Articular chondrocyte of knee joint (primary cell): Measurements from ENCODE around the gene RPS18. TPM values are rescaled to one million over a fixed set of nuclear protein-coding genes. Genes with fewer than 3 reads are reported as not detected.

ENCODE experiments used
- total RNA-seq: library from RNA; depleted of rRNA; stranded (reverse); fragments of >200 nt; gene quantifications from 2 replicates; pipeline ENCODE4 v1.2.3, GENCODE V29; 2012

Gene RPS18
- total RNA-seq = 2,534 and 3,321 TPM in 2 replicates

DNA sequence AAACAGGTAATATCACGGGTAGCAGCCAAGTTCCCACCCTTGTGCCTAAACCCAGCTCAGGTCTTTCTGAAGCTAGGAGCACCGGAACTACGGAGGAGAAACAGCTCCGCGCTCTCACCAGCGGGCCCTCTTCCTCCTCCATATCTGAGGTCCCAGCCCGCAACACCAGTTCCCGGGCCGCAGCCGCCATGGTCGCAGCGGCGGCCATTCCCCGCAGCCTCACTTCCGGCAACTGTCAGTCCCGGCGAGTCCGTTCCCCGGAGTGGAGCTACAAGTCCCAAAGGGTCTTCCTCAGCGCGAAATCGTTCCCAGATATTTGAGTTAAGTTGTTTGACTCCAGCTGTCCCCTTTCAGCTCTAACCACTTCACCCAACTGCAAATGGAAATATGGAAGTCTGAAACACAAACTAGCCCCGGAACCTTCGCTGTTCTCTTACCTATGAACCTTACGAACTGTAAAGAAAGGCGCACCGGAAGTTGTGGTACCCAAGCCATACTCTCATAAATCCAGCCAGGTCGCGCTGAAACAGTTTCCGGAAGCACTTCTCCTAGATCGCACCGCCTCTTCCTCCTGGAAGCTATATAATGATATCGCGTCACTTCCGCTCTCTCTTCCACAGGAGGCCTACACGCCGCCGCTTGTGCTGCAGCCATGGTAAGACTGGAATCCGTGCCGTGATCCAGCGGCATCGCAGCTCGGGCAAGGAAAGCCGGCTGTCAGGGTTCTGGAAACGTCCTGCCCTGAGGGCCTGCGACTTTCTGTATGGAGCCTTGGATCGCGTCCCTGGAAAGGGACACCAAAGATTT is at the start of gene RPS18, which contains the start of gene VPS52:
TSS of gene RPS18 (plus strand) at position 608 of the 807 bp plus-strand sequence. CDS start at position 653, 45 bp downstream.
TSS of gene VPS52 (minus strand) at position 409 of the 807 bp plus-strand sequence. CDS start at position 208, 201 bp downstream.

GRCh38 chr6:33276864-33277662 is 5.2 kb downstream of the RPS18 start, which contains the start of gene B3GALT4:
Gene B3GALT4 (plus strand): TSS chr6:33277123. CDS start chr6:33277420, 297 bp downstream.

DNA sequence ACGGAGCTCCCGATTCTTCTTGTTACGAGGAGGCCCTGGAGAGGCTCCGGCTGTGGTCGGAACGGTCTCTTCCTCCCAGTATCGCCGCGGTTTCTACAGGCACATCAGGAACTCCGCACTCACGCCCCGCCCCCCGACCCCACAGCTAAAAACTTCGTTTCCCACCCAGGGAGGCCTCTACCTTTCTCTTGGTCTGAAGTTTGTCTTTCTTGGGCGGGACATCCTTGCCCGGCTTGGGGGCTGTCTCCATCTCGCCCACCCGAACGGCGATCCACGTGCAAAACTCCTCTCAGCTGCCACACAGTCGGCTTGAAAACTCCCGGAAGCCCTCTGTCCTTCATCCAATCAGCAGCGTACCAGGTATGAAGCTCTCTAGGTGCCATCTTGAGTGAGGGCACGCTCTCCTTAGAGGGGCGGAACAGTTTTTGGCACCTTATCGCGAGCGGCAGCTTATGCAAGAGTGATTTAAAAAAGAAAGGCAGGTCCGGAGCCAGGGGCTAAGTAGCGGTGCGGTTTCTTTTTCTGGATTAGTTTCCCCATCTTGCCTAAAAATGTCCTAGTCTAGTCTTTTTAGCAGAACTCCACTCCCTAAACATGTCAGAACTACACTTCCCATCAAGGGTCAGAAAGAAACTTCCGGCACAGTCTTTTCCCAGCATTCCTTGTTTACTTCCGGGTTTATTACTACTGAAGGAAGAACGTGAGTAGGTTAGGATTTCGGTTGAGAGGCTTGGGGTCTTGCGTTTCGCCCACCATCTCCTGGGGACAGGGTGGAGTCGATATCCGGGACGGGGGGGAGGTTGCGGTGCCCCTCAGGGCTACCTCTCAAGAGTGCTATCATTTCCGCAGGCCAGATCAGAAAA is 17.3 kb downstream of the RPS18 start, which contains the start of the genes PFDN6 and WDR46:
TSS of gene PFDN6 (plus strand) at position 681 of the 863 bp plus-strand sequence. CDS start 256 bp downstream, outside the sequence.
TSS of gene WDR46 (minus strand) at position 319 of the 863 bp plus-strand sequence. CDS start at position 250, 69 bp downstream.

DNA sequence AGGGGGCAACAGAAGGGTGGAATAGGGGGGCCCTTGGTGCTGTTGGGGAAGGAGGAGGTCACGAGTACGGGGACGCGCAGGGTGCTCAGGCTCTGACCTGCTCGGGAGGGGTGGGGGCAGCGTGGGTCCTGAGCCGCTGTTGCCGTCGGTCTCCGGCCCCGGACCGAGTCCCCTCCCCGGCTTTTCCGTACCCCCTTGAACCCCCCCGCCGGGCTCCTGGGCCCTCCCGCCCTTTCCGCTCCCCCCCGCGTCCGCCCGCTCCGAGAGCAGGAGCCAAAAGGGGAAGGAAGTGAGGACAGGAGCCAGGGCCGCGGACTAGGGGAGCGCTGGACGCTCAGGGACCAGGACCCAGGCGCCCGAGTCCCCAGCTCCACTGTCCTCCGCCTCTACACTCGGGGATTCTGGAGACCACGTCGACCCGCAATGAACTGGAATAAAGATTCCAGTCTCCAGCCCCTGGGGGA is 26.9 kb downstream of the RPS18 start, which contains the start of gene RGL2:
TSS of gene RGL2 (minus strand) at position 170 of the 464 bp plus-strand sequence. CDS start 332 bp downstream, outside the sequence.

DNA sequence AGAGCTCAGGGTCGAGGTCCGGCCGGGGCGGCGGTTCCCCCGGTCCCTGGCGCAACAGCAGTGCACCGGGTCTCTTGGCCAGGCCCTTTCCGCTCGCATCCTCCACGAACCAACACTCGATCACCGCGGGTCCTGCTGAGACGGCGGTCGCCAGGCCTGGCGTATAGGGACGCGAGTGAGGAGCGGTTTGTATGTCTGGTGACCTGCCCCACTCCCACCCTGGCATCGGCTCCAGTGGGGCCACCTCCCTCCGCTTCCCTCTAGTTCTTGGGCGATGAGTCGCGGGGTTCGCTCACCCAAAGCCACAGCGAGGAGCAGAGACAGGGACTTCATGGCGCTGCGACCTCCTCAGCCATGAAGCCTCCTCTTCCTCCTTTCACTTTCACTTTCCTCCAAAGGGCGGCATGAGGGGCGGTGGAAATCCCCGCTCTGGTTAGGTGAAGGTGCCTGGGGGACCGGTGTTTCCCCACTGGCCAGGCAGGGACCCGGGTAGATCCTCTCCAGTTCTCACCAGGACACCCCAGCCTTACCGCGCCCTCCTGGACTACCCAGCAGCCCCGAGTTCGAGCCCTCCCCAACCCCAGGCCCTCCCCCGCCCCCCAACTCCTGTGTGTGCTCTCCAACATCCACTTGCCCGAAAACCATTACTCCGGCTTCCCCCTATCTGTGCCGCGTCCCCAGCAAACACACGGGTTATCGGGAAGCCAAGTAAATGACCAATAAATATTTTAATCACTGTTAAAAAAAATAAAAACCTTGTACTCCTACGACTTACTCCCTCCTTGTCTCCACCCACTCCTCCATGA is 42.0 kb downstream of the RPS18 start, which contains the start of gene TAPBP:
TSS of gene TAPBP (minus strand) at position 370 of the 806 bp plus-strand sequence. CDS start at position 333, 37 bp downstream.

GRCh38 chr6:33317669-33318425 is 46.0 kb downstream of the RPS18 start, which contains the start of gene ZBTB22:
Gene ZBTB22 (minus strand): TSS chr6:33317744. CDS start chr6:33316916, 828 bp downstream.

Other genes with a start within 250 kb of the RPS18 start
- 7.6 and 11.9 TPM in 2 replicates for gene HLA-DPA1, start 198.4 kb upstream of the RPS18 start, total RNA-seq
- 21.0 and 34.6 TPM in 2 replicates for gene HLA-DPB1, start 196.1 kb upstream of the RPS18 start, total RNA-seq
- gene COL11A2, start 79.6 kb upstream of the RPS18 start, total RNA-seq = 0.26 and 0.65 TPM in 2 replicates
- 18.2 and 22.6 TPM in 2 replicates for gene RXRB, start 71.4 kb upstream of the RPS18 start, total RNA-seq
- gene SLC39A7, start 71.2 kb upstream of the RPS18 start, total RNA-seq = 84.9 and 96.4 TPM in 2 replicates
- gene HSD17B8, start 67.4 kb upstream of the RPS18 start, total RNA-seq = 3.2 and 3.3 TPM in 2 replicates
- gene RING1, start 63.6 kb upstream of the RPS18 start, total RNA-seq = 23.9 and 25.7 TPM in 2 replicates
- gene VPS52, start 199 bp upstream of the RPS18 start, total RNA-seq = 42.2 and 44.6 TPM in 2 replicates
- 7.6 and 8.2 TPM in 2 replicates for gene B3GALT4, start 5.0 kb downstream of the RPS18 start, total RNA-seq
- 60.0 and 62.0 TPM in 2 replicates for gene WDR46, start 17.2 kb downstream of the RPS18 start, total RNA-seq
- gene PFDN6, start 17.5 kb downstream of the RPS18 start, total RNA-seq = 16.6 and 26.2 TPM in 2 replicates
- gene RGL2, start 26.9 kb downstream of the RPS18 start, total RNA-seq = 19.7 and 20.3 TPM in 2 replicates
- 81.8 and 85.3 TPM in 2 replicates for gene TAPBP, start 42.0 kb downstream of the RPS18 start, total RNA-seq
- gene ZBTB22, start 45.7 kb downstream of the RPS18 start, total RNA-seq = 11.1 and 11.9 TPM in 2 replicates
- gene DAXX, start 50.9 kb downstream of the RPS18 start, total RNA-seq = 22.9 and 36.4 TPM in 2 replicates
- 10.5 and 15.9 TPM in 2 replicates for gene KIFC1, start 119.7 kb downstream of the RPS18 start, total RNA-seq
- gene PHF1, start 138.9 kb downstream of the RPS18 start, total RNA-seq = 19.7 and 22.9 TPM in 2 replicates
- 88.9 and 103 TPM in 2 replicates for gene CUTA, start 146.0 kb downstream of the RPS18 start, total RNA-seq
- gene SYNGAP1, start 148.0 kb downstream of the RPS18 start, total RNA-seq = 6.3 and 6.4 TPM in 2 replicates
- gene ZBTB9, start 182.5 kb downstream of the RPS18 start, total RNA-seq = 3.3 and 5.0 TPM in 2 replicates